SK-N-DZ (cell line): ENCODE results near the gene LUZP1.
A peak's percentile ranks its signal among the peaks of the same experiment; 100 is the strongest.

Experiments
- DNase-seq: peaks from one replicate; pipeline ENCODE4 v3.0.0-alpha.2; 2015; ENCODE audit warnings: low spot score

Gene LUZP1

DNA sequence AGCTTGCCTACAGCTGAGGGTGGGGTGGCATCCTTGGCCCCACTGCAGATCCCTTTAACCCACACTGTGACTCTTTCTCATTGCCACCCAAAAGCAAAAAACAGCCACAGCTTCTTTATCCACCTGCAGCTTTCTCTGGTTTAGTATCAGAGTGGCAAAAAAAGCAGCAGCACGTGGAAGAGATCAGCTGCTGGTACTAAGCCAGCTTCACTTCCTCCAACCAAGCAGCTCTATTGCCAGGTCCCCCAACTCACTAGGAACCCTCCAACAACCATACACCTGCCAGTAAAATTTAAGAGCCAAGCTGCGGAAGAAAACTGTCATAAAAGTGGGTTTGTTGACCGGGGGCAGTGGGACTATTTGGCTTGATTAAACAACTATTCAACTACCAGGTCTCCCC is 83.0 kb downstream of the LUZP1 start:
- no peak for DNase-seq

DNA sequence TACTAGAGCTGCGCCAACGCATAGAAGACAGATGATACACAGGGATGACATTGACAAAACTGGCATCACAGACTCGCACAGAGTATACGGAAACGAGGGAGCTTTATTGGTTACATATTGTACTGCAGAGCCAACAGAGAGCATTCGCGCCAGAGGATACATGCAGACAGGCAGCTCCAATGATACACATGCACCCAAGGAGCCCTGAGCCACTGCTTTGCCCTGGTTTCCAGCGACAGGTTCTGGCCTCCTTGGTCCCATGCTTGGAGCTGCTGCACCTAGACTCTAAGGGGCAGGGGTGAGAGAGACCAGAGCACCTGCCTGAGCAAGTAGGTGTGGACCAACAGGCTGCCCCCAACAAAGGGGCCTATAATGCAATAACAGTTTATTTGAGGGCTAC is 83.8 kb downstream of the LUZP1 start:
- DNase-seq: no peak

DNA sequence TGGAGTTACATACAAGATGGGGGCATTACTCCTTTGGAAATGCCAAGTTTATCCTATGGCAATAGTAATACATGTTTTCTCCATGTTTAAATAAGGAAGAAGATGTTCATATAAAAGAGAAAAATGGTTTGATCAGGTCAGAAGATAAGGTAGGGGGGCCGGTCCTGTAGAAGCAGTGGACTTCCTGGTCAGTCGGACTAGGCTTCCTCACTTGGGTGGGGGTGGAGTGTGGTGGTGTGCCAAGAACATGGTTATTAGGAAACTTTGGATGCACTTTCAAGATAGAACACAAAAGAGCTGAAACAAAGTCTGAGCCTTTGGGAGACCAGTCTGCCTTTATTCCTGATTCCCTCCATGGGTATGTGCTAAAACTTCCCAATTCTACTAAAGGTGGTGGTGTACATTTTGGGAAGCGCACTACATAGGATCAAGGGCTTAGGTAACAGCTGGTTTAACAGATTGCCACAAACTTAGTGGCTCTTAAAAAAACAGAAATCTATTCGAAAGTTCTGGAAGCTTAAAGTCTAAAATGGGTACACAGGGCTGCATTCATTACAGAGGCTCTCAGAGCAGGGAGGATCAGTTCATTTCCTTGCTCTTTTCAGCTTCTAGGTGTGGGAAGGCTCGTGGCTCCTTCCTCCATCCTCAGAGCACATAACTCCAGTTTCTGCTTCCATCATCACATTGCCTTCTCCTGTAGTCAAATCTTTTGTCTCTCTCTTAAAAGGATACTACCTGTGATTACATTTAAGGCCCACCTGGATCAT is 84.8 kb downstream of the LUZP1 start:
- DNase-seq: no peak

DNA sequence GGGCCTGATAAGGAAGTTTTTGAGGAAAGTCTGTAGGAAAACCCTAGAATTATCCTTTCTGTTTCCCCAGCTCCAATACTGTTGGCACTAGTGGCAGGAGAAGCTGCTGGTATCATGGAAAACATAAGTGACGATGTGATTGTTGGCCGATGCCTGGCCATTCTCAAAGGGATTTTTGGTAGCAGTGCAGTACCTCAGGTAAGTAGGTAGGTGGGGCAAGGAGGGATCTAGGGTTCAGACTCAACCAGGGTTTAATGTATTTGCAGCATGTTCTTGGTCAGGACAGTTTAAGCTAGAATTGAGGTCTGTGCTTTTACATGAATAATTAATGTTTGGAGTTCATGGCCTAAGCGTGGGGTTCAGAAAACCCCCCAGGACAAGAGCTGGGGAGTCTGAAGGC is 87.3 kb downstream of the LUZP1 start:
- DNase-seq: no peak

DNA sequence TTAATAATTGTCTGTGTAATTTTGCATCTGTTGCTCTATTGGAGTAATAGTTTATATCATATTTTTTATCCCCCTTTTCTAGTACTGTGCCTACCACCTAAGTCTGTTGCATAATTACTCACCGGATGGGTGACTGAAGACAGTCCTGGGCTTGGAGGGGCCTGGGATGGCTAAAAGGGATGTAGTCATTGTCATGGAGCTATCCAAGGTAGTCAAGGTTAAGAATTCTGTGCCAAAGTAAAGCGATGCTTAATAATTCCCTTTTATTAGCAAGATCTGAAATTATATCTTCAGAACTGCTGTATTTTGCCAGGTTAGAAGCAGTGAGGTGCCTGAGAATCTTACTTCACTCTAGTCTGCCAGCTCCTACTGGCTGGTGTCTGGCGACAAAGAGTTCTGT is 87.8 kb downstream of the LUZP1 start:
- DNase-seq: no peak

DNA sequence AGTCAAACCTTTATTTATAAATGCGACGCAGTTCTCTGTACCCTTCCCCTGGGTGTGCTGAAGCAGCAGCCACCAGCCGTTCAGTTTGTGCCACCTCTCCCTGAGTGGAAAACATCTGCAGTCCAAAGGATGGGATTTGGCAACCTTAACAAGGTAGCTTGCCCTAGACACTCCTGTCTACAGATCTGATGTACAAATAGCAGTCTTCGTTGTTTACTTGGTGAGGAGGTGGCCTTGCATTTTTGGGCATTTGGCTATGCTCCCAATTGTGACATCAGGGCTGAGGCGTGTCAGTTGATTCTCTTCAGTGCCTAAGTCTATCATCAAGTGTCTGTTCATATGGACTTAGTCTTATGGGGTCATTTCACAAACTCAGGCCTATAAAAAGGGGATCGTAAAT is 89.6 kb downstream of the LUZP1 start:
- no peak for DNase-seq

DNA sequence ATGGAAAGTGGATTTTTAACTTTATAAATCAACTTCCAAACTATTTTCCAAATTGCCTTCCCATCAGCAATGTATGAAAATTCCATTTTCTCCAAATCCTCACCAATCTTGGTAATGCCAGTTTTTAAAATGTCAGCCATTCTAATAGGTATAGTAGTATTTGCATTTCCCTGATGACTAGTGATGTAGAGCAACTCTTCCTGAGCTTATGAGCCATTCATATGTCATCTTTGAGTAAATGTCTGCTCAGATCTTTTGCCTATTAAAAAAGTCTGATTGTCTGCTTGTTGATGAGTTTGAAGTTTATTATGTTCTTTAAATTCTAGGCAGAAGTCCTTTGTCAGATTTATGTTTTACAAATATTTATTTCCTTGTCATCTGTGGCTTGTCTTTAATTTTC is 94.6 kb downstream of the LUZP1 start:
- DNase-seq: no peak

DNA sequence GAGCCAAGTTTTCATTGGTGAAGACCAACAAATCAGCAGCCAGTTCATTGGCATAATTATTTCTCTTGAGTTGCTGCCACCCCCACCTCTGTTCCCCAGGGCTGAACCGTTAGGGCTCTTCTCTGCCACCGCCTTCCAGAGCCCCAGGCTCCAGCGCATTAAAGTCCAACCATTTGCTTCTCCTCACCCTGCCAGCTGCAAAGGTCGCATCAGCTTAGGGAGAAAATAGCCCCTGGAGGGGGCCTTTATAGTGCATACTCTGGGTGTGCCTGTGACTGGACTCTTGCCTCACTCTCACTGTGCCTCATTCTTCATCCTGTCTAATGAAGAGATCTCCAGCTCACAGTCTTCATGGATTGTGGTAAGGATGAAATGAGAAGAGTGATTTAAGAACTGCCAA is 99.0 kb downstream of the LUZP1 start:
- no peak for DNase-seq

DNA sequence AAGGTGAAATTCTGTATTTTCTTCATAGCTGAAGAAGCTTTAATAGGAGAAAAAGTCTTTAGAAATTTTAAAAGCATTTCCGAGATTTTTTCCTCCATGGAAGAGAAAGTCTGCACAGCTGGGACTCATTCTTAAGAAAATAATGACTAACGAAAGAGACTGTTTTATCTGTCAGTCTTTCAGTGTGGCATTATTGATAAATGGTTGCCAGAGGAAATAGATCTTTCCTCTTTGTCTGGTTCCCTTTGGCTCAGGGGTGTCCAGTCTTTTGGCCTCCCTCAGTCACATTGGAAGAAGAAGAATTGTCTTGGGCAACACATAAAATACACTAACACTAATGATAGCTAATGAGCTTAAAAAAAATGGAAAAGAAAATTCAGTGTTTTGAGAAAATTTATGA is 99.5 kb downstream of the LUZP1 start:
- DNase-seq: no peak

DNA sequence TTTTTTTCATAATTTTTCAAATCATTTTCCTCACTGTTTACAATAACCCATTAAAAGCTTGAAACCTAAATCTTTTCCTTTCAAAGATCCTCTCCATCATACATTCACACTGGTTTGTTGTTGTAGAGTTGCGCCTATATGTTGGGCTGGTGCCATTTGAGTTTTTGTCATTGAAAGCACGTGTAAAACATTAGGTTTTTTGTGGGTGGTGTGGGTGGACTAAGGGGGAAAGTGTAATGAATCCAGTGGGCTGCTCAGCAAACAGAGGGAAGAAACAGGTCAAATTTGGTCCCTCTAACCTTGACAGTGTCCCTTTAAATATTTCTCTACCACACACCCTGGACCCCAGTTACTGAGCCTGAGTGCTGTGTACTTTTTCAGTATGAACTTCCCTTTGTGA is 102.6 kb downstream of the LUZP1 start:
- DNase-seq: no peak

DNA sequence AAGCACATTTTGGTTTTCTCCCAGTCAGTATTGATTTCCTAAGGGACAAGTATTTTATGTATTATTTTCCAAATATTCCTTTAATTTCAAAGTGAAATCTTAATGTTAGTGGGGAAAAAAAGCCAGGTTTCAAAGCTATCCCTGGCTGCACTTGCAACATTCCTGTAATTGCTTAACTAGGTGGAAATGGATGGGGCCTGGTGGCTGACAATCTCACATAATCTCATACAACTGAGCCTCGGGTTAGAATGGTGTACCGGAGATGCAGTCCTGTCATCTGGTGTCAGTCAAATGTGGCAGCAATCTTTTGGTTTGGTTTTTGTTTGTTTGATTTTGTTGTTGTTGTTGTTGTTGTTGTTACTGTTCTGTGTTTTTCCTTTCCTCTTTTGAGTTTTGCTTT is 103.3 kb downstream of the LUZP1 start:
- no peak for DNase-seq

DNA sequence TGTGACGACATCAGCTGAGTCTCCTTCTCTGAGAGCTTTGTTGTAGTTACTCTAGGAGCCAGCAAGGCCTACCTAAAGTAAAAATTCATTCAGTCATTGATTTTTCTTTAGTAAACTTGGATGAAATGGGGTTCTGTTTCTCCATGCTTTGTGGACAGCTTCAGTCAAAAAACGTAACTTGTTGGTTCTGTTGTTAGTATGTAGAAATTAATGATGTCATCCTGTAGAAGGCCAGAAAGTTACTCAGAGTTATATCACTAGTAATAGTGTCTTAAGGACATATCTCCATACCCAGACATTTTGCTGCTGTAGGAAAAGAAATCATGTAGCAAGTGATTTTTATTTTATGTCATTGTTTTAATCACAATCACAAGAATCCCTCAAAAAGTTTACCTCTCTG is 106.4 kb downstream of the LUZP1 start:
- DNase-seq: no peak

DNA sequence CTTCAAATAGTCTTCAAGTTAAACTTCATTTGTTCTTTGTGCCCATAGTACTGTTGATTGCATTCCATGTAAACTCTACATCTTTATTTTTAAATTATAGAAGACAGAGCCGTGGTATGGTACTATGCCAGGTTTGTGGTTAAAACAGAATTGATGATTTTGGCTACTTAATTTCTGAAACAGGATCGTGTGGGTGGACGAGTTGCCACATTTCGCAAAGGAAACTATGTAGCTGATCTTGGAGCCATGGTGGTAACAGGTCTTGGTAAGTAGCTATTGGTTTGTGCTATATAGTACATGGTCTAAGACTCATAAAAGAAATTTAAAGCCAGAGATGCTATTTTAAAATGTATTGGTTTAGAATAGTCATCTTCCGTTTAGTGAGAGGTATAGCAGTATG is 111.4 kb downstream of the LUZP1 start:
- DNase-seq: no peak

DNA sequence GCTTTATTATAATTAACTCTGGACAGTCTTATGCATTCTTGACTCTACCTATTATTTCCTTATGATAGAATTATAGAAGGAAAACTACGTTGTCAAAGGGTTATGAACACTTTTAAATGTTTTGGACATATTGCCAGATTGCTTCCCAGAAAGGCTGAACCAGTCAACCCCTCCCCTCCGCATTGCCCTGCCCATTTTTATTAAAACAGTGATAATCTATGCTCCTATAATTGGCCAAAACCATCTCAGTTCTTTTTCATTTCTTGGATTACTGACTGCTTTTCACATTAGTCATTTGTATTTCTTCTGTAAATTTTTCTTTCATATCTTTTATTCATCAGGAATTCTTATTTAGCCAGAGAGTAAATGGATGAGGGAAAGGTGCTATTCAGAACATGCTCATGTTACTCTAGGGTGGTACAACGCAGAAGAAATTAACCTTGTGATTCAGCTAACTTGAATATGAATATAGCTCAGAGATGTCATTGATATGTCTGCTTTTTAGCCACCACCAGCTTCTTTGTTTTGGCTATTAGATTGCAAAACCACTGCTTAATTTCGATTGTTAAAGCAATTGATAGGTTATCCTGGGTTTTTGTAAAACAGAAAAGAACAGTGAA is 117.3 kb downstream of the LUZP1 start:
- DNase-seq: no peak

DNA sequence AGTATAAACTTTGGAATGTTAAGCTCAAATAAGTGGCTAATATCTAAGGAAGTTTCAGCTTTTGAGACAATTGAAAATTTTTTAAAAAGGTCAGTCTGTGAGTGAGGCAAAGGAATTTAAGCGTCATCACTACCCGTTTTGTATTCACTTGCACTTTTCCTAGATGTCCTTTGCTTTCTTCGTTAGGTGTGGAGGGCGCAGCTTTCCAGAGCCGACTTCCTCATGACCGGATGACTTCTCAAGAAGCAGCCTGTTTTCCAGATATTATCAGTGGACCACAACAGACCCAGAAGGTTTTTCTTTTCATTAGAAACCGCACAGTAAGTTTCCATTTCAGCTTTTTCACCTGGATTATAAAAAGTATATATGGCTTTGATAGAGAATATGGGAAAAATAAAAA is 118.5 kb downstream of the LUZP1 start:
- DNase-seq: no peak

DNA sequence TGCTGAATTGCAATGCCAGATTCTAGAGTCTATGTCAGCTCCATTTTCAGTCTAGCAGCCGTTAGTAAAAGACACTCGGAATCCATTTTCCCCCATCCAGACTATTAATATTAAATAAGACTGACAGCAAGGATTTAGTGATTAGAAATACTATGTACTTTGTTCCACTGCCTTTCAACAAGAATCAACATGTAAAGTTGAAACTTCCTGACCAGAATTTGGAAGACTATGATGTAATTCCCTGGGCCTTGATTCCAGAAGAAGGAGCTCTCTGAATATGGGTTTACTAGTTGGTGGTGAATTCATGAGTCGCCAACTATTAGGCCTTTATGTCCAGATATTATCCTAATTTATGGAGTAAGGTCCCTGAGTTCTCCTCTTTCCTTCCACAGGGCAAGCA is 124.6 kb downstream of the LUZP1 start:
- no peak for DNase-seq

DNA sequence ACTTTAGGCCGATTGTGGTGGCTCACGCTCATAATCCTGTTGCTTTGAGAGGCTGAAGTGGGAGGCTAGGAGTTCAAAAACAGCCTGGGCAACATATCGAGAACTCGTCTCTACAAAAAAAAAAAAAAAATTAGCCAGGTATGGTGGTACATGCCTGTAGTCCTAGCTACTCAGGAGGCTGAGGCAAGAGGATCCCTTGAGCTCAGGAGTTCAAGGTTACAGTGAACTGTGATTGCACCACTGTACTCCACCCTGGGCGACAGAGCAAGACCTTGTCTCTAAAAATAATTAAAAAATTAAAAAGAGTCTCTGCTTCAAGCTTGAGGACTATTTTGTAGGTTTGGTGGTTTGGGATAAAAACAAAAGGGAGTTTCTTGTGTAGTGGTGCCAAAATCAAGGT is 128.1 kb downstream of the LUZP1 start:
- no peak for DNase-seq

DNA sequence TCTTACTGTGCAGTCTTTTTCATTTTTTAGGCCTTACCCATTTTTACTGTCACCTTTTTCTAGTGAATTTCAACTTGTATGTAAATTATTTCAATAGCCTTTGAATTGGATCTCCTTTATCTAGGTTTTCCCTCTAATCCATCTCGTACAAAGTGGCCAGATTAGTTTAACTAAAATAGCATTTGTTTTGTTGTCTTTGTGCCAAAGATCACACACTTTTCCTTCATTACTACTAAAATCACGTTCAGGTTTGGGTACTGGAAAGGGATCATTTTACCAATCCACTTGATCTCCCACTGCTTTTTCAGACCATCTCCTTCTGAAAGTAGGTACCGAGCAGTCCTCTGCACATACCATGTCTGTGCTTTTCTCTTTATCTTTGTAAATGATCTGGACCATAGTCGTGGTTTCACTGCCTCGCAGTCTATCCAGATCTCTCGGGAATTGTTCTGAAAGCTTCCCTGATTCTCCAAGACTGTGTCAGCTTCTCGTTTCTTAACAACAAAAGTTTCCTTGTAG is 129.3 kb downstream of the LUZP1 start:
- peak; percentile 18 for DNase-seq

DNA sequence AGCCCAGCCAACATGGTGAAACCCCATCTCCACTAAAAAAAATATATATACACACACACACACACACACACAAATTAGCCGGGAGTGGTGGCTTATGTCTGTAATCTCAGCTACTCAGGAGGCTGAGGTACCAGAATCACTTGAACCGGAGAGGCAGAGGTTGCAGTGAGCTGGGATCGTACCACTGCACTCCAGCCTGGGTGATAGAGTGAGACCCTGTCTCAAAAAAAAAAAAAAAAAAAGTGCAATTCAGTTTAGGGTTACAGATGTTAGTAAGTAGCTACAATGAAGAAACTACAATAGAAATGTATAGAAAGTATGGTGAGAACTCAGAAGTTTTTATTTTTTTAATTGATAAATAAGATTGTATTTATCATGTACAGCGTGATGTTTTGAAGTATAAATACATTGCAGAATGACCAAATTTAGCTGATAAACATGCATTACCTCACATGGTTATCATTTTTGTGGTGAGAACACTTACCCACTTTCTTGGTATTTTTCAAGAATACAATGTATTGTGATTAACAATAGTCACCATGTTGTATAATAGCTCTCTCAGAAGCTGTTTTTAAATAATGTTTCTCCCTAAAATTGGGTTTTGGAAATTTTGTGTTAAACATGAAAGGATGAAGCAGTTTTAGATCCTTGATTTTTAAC is 131.4 kb downstream of the LUZP1 start:
- no peak for DNase-seq

DNA sequence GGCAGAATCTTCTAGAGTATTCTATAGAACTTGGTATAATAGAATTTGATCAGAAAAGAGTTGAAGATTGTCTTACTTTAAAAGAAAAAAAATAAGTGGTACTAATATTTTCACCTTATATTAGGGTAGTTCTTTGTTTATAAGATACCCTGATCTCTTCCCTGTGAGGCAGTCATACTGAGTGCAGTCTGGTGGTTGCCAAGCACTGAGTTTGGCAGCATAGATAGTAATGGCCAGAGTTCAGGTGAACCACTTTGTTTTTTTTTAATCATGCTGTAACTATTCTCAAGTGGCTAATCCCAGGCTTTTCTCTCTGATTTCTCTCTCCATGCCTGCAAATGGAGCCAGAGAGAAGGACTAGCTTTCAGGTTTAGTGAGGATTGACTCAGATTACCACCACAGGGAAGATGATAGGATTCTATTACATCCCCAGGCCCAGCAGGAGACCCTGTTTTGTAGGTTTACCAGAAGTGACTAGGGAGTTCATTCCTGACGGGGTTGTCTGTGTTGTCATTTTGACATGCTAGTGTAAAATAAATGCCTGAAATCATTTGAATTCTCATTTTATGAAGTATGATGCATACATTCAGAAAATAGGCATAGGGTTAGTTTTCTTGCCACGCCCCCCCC is 132.7 kb downstream of the LUZP1 start:
- DNase-seq: no peak
